ENCODE data around the gene SFRP4.

SFRP4 gene

DNA sequence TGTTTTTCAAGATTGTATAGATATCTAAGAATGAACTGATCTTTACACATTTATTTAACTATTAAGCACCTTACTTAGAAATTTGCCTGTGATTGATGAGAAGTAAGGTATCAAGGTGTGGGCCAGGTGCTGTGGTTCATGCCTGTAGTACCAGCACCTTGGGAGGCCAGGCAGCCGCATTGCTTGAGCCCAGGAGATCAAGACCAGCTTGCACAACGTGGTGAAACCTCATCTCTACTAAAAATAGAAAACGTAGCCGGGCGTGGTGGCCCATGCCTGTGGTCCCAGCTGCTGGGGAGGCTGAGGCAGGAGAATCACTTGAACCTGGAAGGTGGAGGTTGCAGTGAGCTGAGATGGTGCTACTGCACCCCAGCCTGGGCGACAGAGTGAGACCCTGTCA lies 34.5 kb downstream of the SFRP4 start:
- DNase-seq (ENCODE audit: low read depth, low spot score) = no peak
- H3K4me3 ChIP-seq (ENCODE audit: low read length) = no peak overlapping the region
